ENCODE data around the gene TAS1R3. TPM values are rescaled to one million over a fixed set of nuclear protein-coding genes. Genes with fewer than 3 reads are reported as not detected.

Gene TAS1R3
- polyA plus RNA-seq, 1 donor from 2014 or later: 1.0 TPM

DNA sequence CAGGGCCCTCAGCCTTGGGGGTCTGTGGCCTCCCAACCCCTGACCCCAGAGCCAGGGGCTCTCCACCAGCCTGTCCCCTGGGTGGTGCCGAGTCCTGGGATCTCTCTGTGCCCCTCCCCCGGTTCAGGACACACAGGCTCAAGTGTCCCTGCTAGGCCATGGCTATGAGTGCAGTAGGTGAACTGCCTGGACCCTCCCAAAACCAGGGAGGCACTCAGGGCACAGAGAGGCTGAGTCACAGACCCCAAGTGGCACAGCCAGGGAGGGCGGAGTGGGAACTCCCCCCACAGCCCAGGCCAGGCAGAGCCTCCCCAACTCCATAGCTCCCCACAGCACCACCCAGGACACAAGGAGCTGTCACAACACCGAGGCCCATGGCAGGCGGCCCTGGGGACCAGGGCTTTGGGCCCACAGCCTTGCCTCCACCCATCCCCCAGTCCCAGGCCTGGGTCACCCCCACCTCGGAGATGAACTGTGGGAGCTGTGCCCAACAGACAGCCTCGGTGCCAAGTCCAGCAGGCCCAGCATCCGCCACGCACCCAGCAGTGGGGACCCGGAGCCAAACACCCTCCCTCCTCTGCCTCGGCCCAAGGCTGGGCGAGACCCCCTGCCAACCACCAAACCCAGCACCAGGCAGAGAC lies 14.9 kb downstream of the TAS1R3 start:
- H3K4me3 ChIP-seq (ENCODE audit: low read length): no peak overlapping the region
- H2AFZ ChIP-seq (ENCODE audit: low read depth, low read length): no peak overlapping the region
- no peaks in the 10 kb centered on the region for H3K9me3 ChIP-seq (ENCODE audit: low read length)
- H4K20me1 ChIP-seq (ENCODE audit: insufficient read depth): peaks cover 13% of the 10 kb centered on the region
- peaks cover 12% of the 10 kb centered on the region for H3K79me2 ChIP-seq (replicated peaks; ENCODE audit: insufficient read depth, low read length)
- no peak overlapping the region for H3K4me2 ChIP-seq (ENCODE audit: low read length)
- H3F3A ChIP-seq (ENCODE audit: insufficient read depth, low read length, poor library complexity, severe bottlenecking): no peaks in the 10 kb centered on the region
- H3K27ac ChIP-seq (ENCODE audit: low read length): no peak overlapping the region
- H3K27me3 ChIP-seq (ENCODE audit: insufficient read depth, low read depth, low read length): no peaks in the 10 kb centered on the region
- no peaks in the 10 kb centered on the region for H3K36me3 ChIP-seq (ENCODE audit: insufficient read depth, low read length)
- H3K9ac ChIP-seq (ENCODE audit: low read length): no peak overlapping the region
- H3K9me2 ChIP-seq (ENCODE audit: insufficient read depth, low read length): no peaks in the 10 kb centered on the region
- TF ChIP-seq MXI1 (conservative IDR thresholded peaks at IDR 0.05; ENCODE audit: poor library complexity, severe bottlenecking) (no peak), POLR2AphosphoS5 (IDR thresholded peaks at IDR 0.05) (no peak), SMC3 (conservative IDR thresholded peaks at IDR 0.05; ENCODE audit: poor library complexity) (no peak), EP300 (conservative IDR thresholded peaks at IDR 0.05; ENCODE audit: poor library complexity, severe bottlenecking) (no peak), RAD21 (conservative IDR thresholded peaks at IDR 0.05) (no peak)

DNA sequence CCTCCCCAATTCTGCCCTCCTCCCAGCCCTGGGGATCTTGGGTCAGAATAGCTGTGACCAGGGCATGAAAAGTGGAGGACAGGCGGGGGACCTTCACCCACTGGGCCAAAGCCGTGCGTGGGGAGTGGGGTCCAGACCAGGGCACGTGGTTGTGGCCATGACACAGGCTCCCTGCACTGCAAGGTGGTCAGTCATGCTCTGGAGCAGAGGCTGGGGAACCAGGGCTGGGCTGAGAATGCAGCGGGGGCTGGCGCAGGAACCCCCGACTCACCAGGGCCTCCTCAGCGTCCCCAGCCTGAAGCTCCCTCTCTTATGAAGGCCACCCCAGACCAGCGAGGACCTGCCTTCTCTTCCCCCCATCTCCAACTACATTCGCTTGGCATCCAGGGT lies 15.4 kb downstream of the TAS1R3 start:
- H3K9me3 ChIP-seq (ENCODE audit: low read length): no peaks in the 10 kb centered on the region
- H3K79me2 ChIP-seq (replicated peaks; ENCODE audit: insufficient read depth, low read length): peaks cover 12% of the 10 kb centered on the region
- no peak overlapping the region for H3K4me2 ChIP-seq (ENCODE audit: low read length)
- TF ChIP-seq, protein P1, sequence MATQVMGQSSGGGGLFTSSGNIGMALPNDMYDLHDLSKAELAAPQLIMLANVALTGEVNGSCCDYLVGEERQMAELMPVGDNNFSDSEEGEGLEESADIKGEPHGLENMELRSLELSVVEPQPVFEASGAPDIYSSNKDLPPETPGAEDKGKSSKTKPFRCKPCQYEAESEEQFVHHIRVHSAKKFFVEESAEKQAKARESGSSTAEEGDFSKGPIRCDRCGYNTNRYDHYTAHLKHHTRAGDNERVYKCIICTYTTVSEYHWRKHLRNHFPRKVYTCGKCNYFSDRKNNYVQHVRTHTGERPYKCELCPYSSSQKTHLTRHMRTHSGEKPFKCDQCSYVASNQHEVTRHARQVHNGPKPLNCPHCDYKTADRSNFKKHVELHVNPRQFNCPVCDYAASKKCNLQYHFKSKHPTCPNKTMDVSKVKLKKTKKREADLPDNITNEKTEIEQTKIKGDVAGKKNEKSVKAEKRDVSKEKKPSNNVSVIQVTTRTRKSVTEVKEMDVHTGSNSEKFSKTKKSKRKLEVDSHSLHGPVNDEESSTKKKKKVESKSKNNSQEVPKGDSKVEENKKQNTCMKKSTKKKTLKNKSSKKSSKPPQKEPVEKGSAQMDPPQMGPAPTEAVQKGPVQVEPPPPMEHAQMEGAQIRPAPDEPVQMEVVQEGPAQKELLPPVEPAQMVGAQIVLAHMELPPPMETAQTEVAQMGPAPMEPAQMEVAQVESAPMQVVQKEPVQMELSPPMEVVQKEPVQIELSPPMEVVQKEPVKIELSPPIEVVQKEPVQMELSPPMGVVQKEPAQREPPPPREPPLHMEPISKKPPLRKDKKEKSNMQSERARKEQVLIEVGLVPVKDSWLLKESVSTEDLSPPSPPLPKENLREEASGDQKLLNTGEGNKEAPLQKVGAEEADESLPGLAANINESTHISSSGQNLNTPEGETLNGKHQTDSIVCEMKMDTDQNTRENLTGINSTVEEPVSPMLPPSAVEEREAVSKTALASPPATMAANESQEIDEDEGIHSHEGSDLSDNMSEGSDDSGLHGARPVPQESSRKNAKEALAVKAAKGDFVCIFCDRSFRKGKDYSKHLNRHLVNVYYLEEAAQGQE (IDR thresholded peaks at IDR 0.05; ENCODE audit: borderline replicate concordance): no peak
- TF ChIP-seq RAD21 (conservative IDR thresholded peaks at IDR 0.05): no peak
- no peak for TF ChIP-seq POLR2AphosphoS5 (IDR thresholded peaks at IDR 0.05)
- TF ChIP-seq, protein P2, sequence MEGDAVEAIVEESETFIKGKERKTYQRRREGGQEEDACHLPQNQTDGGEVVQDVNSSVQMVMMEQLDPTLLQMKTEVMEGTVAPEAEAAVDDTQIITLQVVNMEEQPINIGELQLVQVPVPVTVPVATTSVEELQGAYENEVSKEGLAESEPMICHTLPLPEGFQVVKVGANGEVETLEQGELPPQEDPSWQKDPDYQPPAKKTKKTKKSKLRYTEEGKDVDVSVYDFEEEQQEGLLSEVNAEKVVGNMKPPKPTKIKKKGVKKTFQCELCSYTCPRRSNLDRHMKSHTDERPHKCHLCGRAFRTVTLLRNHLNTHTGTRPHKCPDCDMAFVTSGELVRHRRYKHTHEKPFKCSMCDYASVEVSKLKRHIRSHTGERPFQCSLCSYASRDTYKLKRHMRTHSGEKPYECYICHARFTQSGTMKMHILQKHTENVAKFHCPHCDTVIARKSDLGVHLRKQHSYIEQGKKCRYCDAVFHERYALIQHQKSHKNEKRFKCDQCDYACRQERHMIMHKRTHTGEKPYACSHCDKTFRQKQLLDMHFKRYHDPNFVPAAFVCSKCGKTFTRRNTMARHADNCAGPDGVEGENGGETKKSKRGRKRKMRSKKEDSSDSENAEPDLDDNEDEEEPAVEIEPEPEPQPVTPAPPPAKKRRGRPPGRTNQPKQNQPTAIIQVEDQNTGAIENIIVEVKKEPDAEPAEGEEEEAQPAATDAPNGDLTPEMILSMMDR (IDR thresholded peaks at IDR 0.05; ENCODE audit: poor library complexity, severe bottlenecking): no peak
- TF ChIP-seq TAF1 (IDR thresholded peaks at IDR 0.05; ENCODE audit: low read depth): no peak
- TF ChIP-seq SMC3 (conservative IDR thresholded peaks at IDR 0.05; ENCODE audit: poor library complexity): no peak
- no peak for TF ChIP-seq EZH2 (IDR thresholded peaks at IDR 0.05; ENCODE audit: borderline replicate concordance, insufficient read depth, low read length, poor library complexity, severe bottlenecking)
- TF ChIP-seq MXI1 (conservative IDR thresholded peaks at IDR 0.05; ENCODE audit: poor library complexity, severe bottlenecking): no peak
- TF ChIP-seq EP300 (conservative IDR thresholded peaks at IDR 0.05; ENCODE audit: poor library complexity, severe bottlenecking): no peak
- H3K9ac ChIP-seq (ENCODE audit: low read length): no peak overlapping the region
- peak overlapping the region; percentile 82 for H3K4me3 ChIP-seq (ENCODE audit: low read length)
- no peaks in the 10 kb centered on the region for H3F3A ChIP-seq (ENCODE audit: insufficient read depth, low read length, poor library complexity, severe bottlenecking)
- H4K20me1 ChIP-seq (ENCODE audit: insufficient read depth): peaks cover 13% of the 10 kb centered on the region
- no peaks in the 10 kb centered on the region for H3K27me3 ChIP-seq (ENCODE audit: insufficient read depth, low read depth, low read length)
- H3K36me3 ChIP-seq (ENCODE audit: insufficient read depth, low read length): no peaks in the 10 kb centered on the region
- H3K9me2 ChIP-seq (ENCODE audit: insufficient read depth, low read length): no peaks in the 10 kb centered on the region
- H2AFZ ChIP-seq (ENCODE audit: low read depth, low read length): no peak overlapping the region
- no peak overlapping the region for H3K27ac ChIP-seq (ENCODE audit: low read length)

All from neural cell (in vitro differentiated cells).